GM21526 (cell line): Measurements from ENCODE around the gene ALCAM.
A peak's percentile ranks its signal among the peaks of the same experiment; 100 is the strongest.
"Not testable (repeated sequence)": the region's sequence is repeated elsewhere in the genome, so short reads cannot be mapped to it uniquely, and the experiment has no call there.

Source experiments
- ATAC-seq: cut with Tn5 transposase; IDR thresholded peaks from one replicate; pipeline ENCODE4 v1.9.1; 2021; ENCODE audit warnings: moderate library complexity; ENCODE audit not compliant: unreplicated experiment, low FRiP score

Gene ALCAM

GRCh38 chr3:105385819-105386508, 19.3 kb downstream of the ALCAM start:
- peak; percentile 78 for ATAC-seq

GRCh38 chr3:105387122-105387751, 20.5 kb downstream of the ALCAM start:
- ATAC-seq: no peak

- no peak for ATAC-seq
Observed at GRCh38 chr3:105388176-105388575, 21.5 kb downstream of the ALCAM start.

GRCh38 chr3:105389759-105390158, 23.1 kb downstream of the ALCAM start:
- not testable (repeated sequence) for ATAC-seq

GRCh38 chr3:105392598-105392997, 25.9 kb downstream of the ALCAM start:
- not testable (repeated sequence) for ATAC-seq

- no peak for ATAC-seq
Observed at GRCh38 chr3:105394177-105394576, 27.5 kb downstream of the ALCAM start.

- ATAC-seq: no peak
Observed at GRCh38 chr3:105397974-105398373, 31.3 kb downstream of the ALCAM start.

- ATAC-seq: no peak
Observed at GRCh38 chr3:105398437-105398836, 31.7 kb downstream of the ALCAM start.

- ATAC-seq: no peak
Observed at GRCh38 chr3:105399062-105399461, 32.4 kb downstream of the ALCAM start.

GRCh38 chr3:105399611-105400010, 32.9 kb downstream of the ALCAM start:
- no peak for ATAC-seq

GRCh38 chr3:105401254-105401653, 34.5 kb downstream of the ALCAM start:
- ATAC-seq: no peak

- no peak for ATAC-seq
Observed at GRCh38 chr3:105401691-105402149, 35.0 kb downstream of the ALCAM start.

GRCh38 chr3:105402287-105402801, 35.6 kb downstream of the ALCAM start:
- ATAC-seq: no peak

GRCh38 chr3:105403034-105403433, 36.3 kb downstream of the ALCAM start:
- not testable (repeated sequence) for ATAC-seq

- ATAC-seq: no peak
Observed at GRCh38 chr3:105406268-105406667, 39.6 kb downstream of the ALCAM start.

GRCh38 chr3:105409364-105409763, 42.7 kb downstream of the ALCAM start:
- no peak for ATAC-seq

GRCh38 chr3:105413343-105413887, 46.7 kb downstream of the ALCAM start:
- no peak for ATAC-seq

- ATAC-seq: no peak
Observed at GRCh38 chr3:105414841-105415240, 48.1 kb downstream of the ALCAM start.

- no peak for ATAC-seq
Observed at GRCh38 chr3:105415951-105416350, 49.2 kb downstream of the ALCAM start.

- no peak for ATAC-seq
Observed at GRCh38 chr3:105417525-105418289, 51.0 kb downstream of the ALCAM start.

GRCh38 chr3:105422645-105423044, 55.9 kb downstream of the ALCAM start:
- no peak for ATAC-seq
